PC-9 (cell line): Measurements from ENCODE around the gene SPARCL1. TPM values are rescaled to one million over a fixed set of nuclear protein-coding genes. Genes with fewer than 3 reads are reported as not detected.

Source experiments
- BruUV-seq: library from RNA; stranded (reverse); fragments of 400-500 nt; replicated peaks from 2 replicates; lab custom pipeline; 2021; lab: Mats Ljungman, UMichigan
- CTCF ChIA-PET: fragments of 300-600 bp; sonication (Branson Sonifier 250); formaldehyde crosslinking; loops from one replicate; lab custom pipeline; 2022; ENCODE audit warnings: antibody characterized with exemption; lab: Charles Lee
- POLR2A ChIA-PET: fragments of 300-600 bp; sonication (Branson Sonifier 250); formaldehyde crosslinking; loops from one replicate; lab custom pipeline; 2022; ENCODE audit warnings: antibody characterized with exemption; ENCODE audit not compliant: unreplicated experiment; lab: Charles Lee
- DNase-seq, 2 experiments: peaks; one replicate each; pipeline versions ENCODE4 v3.0.0 to v3.0.0-alpha.2; 2015 to 2022; ENCODE audit warnings: mixed read lengths in 1 of 2
- H2AFZ ChIP-seq: fragments of 200-600 bp; sonication (generic); 2 replicates; pipeline ENCODE4 v1.8.1; 2017; ENCODE audit warnings: antibody characterized with exemption
- H3F3A ChIP-seq: fragments of 200-600 bp; sonication (generic); 2 replicates; pipeline ENCODE4 v1.8.1; 2017; ENCODE audit warnings: antibody characterized with exemption, mild to moderate bottlenecking, low read depth; ENCODE audit not compliant: insufficient read depth
- H3K27ac ChIP-seq: fragments of 200-600 bp; sonication (generic); 2 replicates; pipeline ENCODE4 v1.6.1; 2016; ENCODE audit warnings: mixed run types
- H3K27me3 ChIP-seq: fragments of 200-600 bp; sonication (generic); 2 replicates; pipeline ENCODE4 v1.6.1; 2016; ENCODE audit warnings: low read depth, mixed run types; ENCODE audit not compliant: insufficient read depth
- H3K36me3 ChIP-seq: fragments of 200-600 bp; sonication (generic); 2 replicates; pipeline ENCODE4 v1.6.1; 2016; ENCODE audit warnings: low read depth, mixed run types
- H3K4me1 ChIP-seq: fragments of 200-600 bp; sonication (generic); replicated peaks from 2 replicates; pipeline ENCODE4 v1.6.1; 2016; ENCODE audit warnings: mixed run types; ENCODE audit not compliant: insufficient read depth
- H3K4me2 ChIP-seq: fragments of 200-600 bp; sonication (generic); 2 replicates; pipeline ENCODE4 v1.6.1; 2017; ENCODE audit warnings: mixed run types
- H3K4me3 ChIP-seq: fragments of 200-600 bp; sonication (generic); 2 replicates; pipeline ENCODE4 v1.6.1; 2016; ENCODE audit warnings: mixed run types
- H3K79me2 ChIP-seq: fragments of 200-600 bp; sonication (generic); 2 replicates; pipeline ENCODE4 v1.6.1; 2017; ENCODE audit warnings: low read depth, mixed run types
- H3K9me2 ChIP-seq: fragments of 200-600 bp; sonication (generic); 2 replicates; pipeline ENCODE4 v1.8.1; 2017; ENCODE audit warnings: mild to moderate bottlenecking; ENCODE audit not compliant: insufficient read depth
- H3K9me3 ChIP-seq: fragments of 200-600 bp; sonication (generic); 2 replicates; pipeline ENCODE4 v1.8.1; 2016; ENCODE audit warnings: low read depth; ENCODE audit not compliant: insufficient read depth
- H4K20me1 ChIP-seq: fragments of 200-600 bp; sonication (generic); 2 replicates; pipeline ENCODE4 v1.8.1; 2017; ENCODE audit not compliant: insufficient read depth
- EZH2 ChIP-seq: fragments of 200-600 bp; sonication (generic); IDR thresholded peaks from 2 replicates; pipeline ENCODE4 v1.8.0; 2017; ENCODE audit warnings: antibody characterized with exemption, low read depth
- intact Hi-C: fragments of 100-400 bp; cut with micrococcal nuclease; formaldehyde crosslinking; loops from one replicate; pipeline ENCODE4 v1.10.0; 2022; ENCODE audit not compliant: unreplicated experiment
- total RNA-seq: library from RNA; stranded (reverse); gene quantifications from 2 replicates; pipeline ENCODE4 v1.2.3, GENCODE V29; 2021
- TF ChIP-seq, protein P1 (sequence below): fragments of 200-600 bp; sonication (generic); conservative IDR thresholded peaks from 2 replicates; pipeline ENCODE4 v1.6.1; 2017; ENCODE audit warnings: mixed run types, antibody characterized with exemption, mild to moderate bottlenecking, moderate library complexity

SPARCL1 gene
- total RNA-seq, 1 experiment from 2014 or later: not detected

DNA sequence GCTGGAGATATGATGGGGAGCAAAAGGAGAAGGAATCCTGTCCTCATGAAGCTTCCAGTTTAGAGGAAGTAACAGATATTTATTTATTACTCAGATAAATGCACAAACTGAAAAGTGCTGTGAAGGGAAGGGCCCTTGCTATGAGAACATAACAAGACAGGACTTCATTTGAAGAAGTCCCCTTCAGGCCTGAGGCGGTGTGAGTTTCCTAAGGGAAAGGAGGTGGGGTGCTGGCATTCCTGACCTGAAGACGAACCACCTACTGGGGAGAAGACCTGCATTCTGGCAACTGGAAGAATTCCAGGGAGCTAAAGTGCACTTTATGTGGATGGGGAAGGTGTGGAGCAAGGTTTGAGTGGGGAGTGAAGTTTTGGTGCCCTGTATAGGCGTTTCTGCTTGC is 15.9 kb upstream of the SPARCL1 start:
- DNase-seq: no peak
- Histone ChIP-seq H3K27ac (no peak overlapping the region), H3F3A (no peaks in the 10 kb centered on the region), H4K20me1 (no peaks in the 10 kb centered on the region), H3K9me3 (no peaks in the 10 kb centered on the region), H3K4me1 (no peaks in the 10 kb centered on the region), H2AFZ (no peak overlapping the region), H3K79me2 (no peaks in the 10 kb centered on the region), H3K4me3 (no peak overlapping the region), H3K9me2 (no peaks in the 10 kb centered on the region), H3K4me2 (no peak overlapping the region), H3K27me3 (no peaks in the 10 kb centered on the region), H3K36me3 (no peaks in the 10 kb centered on the region)
- BruUV-seq: no TSS peak
- CTCF ChIA-PET: no interaction called here
- POLR2A ChIA-PET: no interaction called here
- TF ChIP-seq, protein P1, sequence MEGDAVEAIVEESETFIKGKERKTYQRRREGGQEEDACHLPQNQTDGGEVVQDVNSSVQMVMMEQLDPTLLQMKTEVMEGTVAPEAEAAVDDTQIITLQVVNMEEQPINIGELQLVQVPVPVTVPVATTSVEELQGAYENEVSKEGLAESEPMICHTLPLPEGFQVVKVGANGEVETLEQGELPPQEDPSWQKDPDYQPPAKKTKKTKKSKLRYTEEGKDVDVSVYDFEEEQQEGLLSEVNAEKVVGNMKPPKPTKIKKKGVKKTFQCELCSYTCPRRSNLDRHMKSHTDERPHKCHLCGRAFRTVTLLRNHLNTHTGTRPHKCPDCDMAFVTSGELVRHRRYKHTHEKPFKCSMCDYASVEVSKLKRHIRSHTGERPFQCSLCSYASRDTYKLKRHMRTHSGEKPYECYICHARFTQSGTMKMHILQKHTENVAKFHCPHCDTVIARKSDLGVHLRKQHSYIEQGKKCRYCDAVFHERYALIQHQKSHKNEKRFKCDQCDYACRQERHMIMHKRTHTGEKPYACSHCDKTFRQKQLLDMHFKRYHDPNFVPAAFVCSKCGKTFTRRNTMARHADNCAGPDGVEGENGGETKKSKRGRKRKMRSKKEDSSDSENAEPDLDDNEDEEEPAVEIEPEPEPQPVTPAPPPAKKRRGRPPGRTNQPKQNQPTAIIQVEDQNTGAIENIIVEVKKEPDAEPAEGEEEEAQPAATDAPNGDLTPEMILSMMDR: no peak
- TF ChIP-seq EZH2: no peak
- intact Hi-C loops: loop anchor here (10.0 kb wide), 2 partner anchors 130 to 440 kb away; no protein-coding TSS in a partner anchor

DNA sequence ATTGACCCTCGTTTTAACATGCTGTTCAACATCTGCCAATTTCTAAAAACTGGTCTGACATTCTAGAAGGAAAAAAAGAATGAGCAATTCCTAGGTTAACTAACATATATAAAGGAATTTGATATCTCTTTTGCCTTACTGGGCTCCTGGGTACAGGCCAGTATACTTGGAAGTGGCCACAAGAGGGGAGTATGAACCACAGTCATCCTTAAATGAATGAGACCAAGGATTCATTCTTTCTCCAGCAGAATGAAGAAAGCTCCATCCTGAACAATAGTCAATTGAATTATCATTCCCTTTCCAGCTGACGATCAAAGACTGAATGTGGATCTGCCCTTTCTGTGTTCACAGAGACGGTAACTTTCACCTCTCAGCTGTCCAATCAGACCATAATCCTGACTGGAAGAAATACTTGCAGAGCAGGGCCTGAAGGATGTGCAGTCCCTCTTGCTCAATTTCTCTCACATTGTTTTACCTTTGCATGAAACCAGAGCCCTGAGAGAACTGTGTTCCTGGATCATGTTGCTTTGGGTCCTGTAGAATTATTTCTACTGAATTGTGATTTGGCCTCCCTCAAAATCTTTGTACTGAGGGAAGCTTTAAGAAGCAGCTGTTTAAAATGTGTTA is 14.8 kb upstream of the SPARCL1 start:
- no peaks in the 10 kb centered on the region for H3K4me1 ChIP-seq
- ChIA-PET CTCF (interaction anchor here (0.6 to 1.0 kb wide), 3 partner anchors 134 to 305 kb away, joined by 3 to 5 read pairs (median 4); no protein-coding TSS in a partner anchor), POLR2A (no interaction called here)
- H3K4me2 ChIP-seq: no peak overlapping the region
- no peaks in the 10 kb centered on the region for H3K9me2 ChIP-seq
- H3K4me3 ChIP-seq: no peak overlapping the region
- no peaks in the 10 kb centered on the region for H3K27me3 ChIP-seq
- no peak overlapping the region for H3K27ac ChIP-seq
- no peaks in the 10 kb centered on the region for H4K20me1 ChIP-seq
- no peak for DNase-seq
- H3K36me3 ChIP-seq: no peaks in the 10 kb centered on the region
- TF ChIP-seq, protein P1: peak; percentile 64
- TF ChIP-seq EZH2: no peak
- intact Hi-C loops: loop anchor here (2.0 to 10.0 kb wide), 3 partner anchors 131 to 441 kb away; no protein-coding TSS in a partner anchor
- H3F3A ChIP-seq: no peaks in the 10 kb centered on the region
- H3K9me3 ChIP-seq: no peaks in the 10 kb centered on the region
- H2AFZ ChIP-seq: no peak overlapping the region
- BruUV-seq: no TSS peak
- H3K79me2 ChIP-seq: no peaks in the 10 kb centered on the region

DNA sequence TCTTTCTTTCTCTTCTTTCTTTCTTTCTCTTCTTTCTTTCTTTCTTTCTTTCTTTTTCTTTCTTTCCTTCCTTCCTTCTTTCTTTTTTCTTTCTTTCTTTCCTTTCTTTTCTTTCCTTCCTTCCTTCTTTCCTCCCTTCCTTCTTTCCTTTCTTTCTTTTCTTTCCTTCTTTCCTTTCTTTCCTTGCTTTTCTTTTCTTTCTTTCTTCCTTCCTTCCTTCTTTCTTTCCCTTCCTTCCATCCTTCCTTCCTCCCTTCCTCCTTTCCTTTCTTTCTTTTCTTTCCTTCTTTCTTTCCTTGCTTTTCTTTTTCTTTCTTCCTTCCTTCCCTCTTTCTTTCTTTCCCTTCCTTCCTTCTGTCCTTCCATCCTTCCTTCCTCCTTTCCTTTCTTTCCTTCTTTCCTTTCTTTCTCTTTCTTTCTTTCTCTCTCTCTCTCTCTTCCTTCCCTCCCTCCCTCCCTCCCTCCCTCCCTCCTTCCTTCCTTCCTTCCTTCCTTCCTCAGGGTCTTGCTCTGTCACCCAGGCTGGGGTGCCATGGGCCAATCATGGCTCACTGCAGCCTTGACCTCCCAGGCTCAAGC is 13.6 kb upstream of the SPARCL1 start:
- ChIA-PET CTCF (no interaction called here), POLR2A (no interaction called here)
- Histone ChIP-seq H3K27me3 (no peaks in the 10 kb centered on the region), H3K9me2 (no peaks in the 10 kb centered on the region), H3K4me2 (no peak overlapping the region), H3K9me3 (no peaks in the 10 kb centered on the region), H3K36me3 (no peaks in the 10 kb centered on the region), H4K20me1 (no peaks in the 10 kb centered on the region), H3F3A (no peaks in the 10 kb centered on the region), H3K27ac (no peak overlapping the region), H3K79me2 (no peaks in the 10 kb centered on the region), H3K4me3 (no peak overlapping the region), H3K4me1 (no peaks in the 10 kb centered on the region), H2AFZ (no peak overlapping the region)
- BruUV-seq: no TSS peak
- DNase-seq: no peak
- intact Hi-C loops: loop anchor here (2.0 to 10.0 kb wide), 3 partner anchors 132 to 442 kb away; no protein-coding TSS in a partner anchor
- TF ChIP-seq EZH2: no peak
- TF ChIP-seq, protein P1: no peak
